NCI-H2196 treated with DMSO at 0.1 percent for 48 hours (cell line): Measurements from ENCODE around the gene DCAF6.

Experiments used
- DNase-seq: peaks from one replicate; lab custom pipeline; 2025; ENCODE audit not compliant: unreplicated experiment; lab: John Stamatoyannopoulos, UW

DCAF6 gene

DNA sequence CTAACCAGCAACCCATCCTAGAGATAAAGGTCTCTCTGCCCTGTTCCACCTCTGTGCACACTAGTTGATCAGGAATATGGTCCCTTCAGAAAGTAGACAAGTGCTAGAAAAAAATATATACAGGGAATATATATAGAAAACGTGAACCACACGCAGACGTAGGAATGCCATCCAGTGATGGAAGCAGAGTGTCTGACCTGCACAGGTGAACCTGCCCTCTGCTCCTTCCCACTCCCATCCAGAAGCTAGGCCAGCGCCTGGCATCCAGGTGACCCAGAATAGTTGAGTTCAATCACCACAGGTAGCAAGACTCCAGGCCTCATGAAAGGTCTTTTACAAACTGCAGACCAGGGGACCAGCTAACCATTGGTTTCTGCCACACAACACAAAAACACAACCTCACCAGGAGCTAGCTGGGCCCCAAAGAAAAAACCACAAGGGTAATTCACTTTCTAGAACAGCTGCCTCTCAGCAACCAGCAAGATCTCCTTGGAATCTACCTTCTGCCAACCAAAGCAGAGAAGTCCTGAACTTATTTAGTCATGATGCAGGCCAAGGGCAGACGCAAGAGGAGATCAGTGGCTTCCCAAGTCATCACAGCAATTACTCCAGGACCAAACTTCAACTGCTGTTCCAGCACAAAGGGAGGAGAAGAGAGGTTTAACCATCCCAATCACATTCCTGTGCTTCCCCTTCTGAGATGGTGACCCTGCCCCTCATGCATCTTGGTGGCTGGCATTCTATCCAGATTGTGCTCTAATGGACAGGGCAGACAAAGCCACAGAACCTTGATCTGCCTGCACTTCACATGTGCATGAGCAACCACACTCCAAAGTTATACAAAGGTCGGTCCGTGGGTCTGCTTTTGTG is 147.2 kb downstream of the DCAF6 start:
- no peak for DNase-seq

DNA sequence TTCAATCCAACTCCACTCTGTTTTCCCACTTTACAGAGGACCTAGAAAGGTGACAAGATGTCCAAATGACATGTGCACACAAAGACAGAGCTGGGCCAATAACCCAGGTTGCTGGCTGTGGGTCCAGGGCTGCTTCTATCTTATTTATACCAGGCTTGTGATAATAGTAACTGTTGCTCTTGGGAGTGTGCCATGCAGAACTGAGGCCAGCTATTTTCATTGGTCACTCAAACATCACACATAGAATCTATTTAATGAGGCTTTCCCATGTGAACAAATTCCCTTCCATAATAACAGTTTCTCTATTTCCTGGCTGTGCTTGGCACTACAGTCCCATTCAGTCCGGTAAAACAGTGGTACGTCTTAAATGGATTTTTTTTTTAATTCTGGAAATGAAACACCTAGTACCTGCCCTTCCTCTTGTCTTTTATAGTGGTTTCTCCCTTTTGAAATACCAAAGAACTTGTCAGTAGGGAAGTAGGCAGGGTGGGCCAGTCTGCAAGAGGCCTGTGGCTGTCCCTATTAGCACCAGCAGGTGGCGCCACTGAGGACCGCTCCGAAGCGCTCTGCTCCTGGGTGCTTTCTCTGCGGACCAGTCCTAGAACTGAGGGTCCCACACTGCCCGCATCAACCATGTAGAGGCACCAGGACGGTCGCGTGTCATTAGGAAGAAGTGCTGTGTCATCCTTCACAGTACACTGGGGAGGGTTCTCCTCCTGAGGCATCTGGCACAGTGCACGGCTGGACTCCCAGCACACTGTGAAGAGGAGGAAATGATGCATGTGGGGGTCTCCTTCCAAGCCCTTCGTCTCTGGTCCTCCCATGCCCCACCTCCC is 148.1 kb downstream of the DCAF6 start:
- DNase-seq: no peak

- no peak for DNase-seq
Observed at GRCh38 chr1:168085401-168085872, 149.0 kb downstream of the DCAF6 start.

DNA sequence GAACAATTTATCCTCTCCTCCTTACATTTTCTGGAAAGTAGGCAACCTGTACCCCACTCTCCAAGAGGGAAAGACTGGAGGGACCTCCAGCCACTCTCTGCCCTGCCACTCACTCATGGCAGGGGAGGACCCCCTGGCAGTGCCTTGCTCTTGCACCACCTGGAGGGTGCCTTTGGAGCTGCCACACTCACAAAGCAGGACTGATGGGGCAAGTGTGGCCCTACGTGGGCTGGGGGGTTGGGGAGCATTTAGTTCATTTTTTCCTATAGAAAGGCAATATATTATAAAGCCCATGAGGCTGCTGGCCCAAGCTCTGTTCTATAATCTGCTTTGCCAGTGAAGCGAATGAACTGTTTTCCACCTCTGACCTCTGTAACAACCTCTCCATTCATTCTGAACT is 150.0 kb downstream of the DCAF6 start:
- no peak for DNase-seq

- no peak for DNase-seq
Observed at GRCh38 chr1:168087696-168088095, 151.2 kb downstream of the DCAF6 start.

- no peak for DNase-seq
Observed at GRCh38 chr1:168088511-168089325, 152.2 kb downstream of the DCAF6 start.

DNA sequence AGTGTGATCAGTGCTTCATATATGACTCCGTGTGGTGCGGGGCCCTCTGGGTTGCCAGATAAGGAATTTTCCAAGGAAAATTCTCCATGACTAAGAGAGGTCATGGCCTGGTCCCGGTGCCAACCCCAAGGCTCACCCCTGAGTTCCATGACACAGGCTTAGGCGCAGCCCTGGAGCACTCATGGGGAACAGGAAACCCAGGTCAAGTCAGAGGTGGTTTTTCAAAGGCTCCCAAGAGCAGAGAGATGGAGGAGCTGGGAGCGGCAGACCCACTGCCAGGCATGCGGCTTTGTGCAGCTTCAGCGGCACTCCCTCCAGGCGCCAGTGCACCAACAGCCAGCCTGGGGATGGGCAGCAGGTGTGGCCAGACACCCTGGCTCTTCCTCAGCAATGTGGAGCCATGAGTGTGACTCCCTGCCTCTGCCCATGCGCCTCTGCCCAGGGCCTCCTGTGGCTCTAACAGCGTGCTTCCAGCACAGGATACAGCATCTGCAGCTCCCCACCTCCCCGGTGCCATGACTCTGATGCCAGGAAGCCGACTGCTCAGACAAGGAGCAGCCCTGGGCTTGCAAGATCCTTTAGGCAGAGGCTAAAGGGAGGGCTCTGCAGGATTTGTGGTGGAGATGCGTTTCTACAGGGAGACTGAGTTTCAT is 153.0 kb downstream of the DCAF6 start:
- DNase-seq: no peak

- DNase-seq: no peak
Observed at GRCh38 chr1:168089979-168090337, 153.5 kb downstream of the DCAF6 start.

DNA sequence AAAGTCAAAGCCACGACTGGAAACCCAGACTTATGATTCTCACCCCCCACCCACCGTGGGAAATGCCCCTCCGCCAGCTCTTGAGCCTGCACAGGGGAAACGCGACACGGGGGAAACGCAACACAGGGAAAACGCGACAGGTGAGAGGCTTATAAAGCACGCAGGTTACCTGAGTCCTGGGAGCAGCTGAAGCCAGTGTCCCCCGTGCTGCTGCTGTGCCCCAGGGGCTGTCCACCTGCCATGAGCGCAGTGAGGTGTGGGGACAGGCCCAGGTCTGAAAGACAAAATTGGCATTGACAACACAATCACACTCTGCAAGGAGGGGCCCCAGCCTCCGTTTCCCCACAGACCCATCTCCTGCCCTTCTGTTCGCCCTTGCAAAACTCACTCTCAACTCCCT is 153.9 kb downstream of the DCAF6 start:
- DNase-seq: no peak

DNA sequence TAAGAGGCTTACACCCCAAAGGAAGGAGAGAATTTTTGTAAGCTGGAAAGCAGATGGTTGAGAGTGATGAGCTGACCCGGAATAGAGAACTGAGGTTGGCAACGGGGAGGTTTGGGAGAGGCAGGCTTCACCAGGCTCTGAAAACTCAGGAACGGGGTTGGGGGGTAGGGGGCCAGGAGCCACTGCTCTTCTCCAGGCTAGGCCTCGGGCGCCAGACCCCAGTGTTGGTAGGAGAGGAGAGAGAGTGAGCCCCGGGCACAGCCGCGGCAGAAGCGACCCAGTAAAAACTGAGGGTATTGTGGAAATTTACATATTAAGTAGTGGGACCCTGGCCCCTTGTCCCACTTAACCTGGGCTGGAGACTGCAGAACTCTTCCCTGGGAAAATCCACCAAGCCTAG is 154.6 kb downstream of the DCAF6 start:
- DNase-seq: no peak

GRCh38 chr1:168091720-168092550 is 155.5 kb downstream of the DCAF6 start:
- no peak for DNase-seq

GRCh38 chr1:168092566-168093355 is 156.3 kb downstream of the DCAF6 start:
- DNase-seq: peak; percentile 8

GRCh38 chr1:168093616-168094015 is 157.1 kb downstream of the DCAF6 start:
- DNase-seq: no peak

DNA sequence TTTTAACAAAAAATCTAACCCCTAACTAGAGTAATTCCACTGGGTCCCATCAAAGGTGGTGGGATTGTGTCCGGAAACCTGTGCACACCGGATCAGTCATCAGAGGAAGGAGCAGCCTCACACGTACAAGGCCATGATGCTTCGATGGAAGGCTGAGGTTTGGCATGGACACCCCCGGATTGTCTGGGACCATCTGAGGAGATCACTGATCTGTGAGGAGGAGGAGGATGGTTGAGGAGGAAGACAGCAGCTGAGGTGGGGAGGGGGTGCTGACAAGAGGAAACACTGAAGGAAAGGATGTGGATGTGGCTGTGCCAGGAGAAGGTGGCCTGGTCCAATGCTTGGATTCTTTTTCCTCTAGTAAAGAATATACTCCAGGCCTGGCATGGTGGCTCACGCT is 159.0 kb downstream of the DCAF6 start:
- no peak for DNase-seq

- DNase-seq: no peak
Observed at GRCh38 chr1:168096296-168097165, 160.0 kb downstream of the DCAF6 start.

- DNase-seq: no peak
Observed at GRCh38 chr1:168097921-168098528, 161.5 kb downstream of the DCAF6 start.

- DNase-seq: no peak
Observed at GRCh38 chr1:168098534-168099320, 162.2 kb downstream of the DCAF6 start.
